KOPT-K1 (cell line): ENCODE results near the gene KRT1.

ENCODE experiments used
- H3K27ac ChIP-seq: fragments of 200-600 bp; sonication (generic); 2 replicates; pipeline ENCODE4 v1.5.1; 2016; ENCODE audit warnings: antibody characterized with exemption, mild to moderate bottlenecking, low read depth, low read length; ENCODE audit not compliant: poor library complexity, severe bottlenecking
- H3K36me3 ChIP-seq: fragments of 200-600 bp; sonication (generic); 2 replicates; pipeline ENCODE4 v1.5.1; 2017; ENCODE audit warnings: antibody characterized with exemption, mild to moderate bottlenecking, low read length, moderate library complexity; ENCODE audit not compliant: insufficient read depth
- H3K9me3 ChIP-seq: fragments of 200-600 bp; sonication (generic); 2 replicates; pipeline ENCODE4 v1.5.1; 2017; ENCODE audit warnings: antibody characterized with exemption, low read length, mild to moderate bottlenecking; ENCODE audit not compliant: insufficient read depth, poor library complexity, severe bottlenecking

The KRT1 gene

DNA sequence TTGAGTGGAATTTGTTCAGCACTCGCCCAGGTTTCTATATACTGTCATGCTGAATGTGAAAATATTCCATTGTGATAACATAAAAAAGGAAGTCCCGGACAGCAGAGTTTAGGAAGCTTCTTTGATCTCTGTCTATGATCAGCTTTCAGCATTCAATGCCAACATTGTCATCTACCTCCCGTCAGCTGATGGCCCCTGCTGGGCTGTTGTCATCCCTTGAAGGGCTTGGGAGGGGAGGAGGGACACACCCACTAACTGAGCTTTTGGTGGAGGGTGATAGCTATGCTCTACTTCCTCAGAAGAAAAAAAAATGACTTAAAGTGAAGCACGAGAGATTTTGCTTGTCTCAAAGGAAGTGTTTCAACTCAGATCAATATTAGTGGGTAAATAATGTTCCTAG, 27.8 kb upstream of the KRT1 start:
- Histone ChIP-seq H3K27ac (no peak overlapping the region), H3K36me3 (no peaks in the 10 kb centered on the region), H3K9me3 (no peaks in the 10 kb centered on the region)

- no peak overlapping the region for H3K27ac ChIP-seq
- no peaks in the 10 kb centered on the region for H3K36me3 ChIP-seq
- H3K9me3 ChIP-seq, result no peaks in the 10 kb centered on the region
Measured at GRCh38 chr12:52704464-52704863, 24.3 kb upstream of the KRT1 start.

GRCh38 chr12:52703878-52704277, 23.7 kb upstream of the KRT1 start:
- H3K9me3 ChIP-seq, result no peaks in the 10 kb centered on the region
- H3K27ac ChIP-seq, result no peak overlapping the region
- no peaks in the 10 kb centered on the region for H3K36me3 ChIP-seq

DNA sequence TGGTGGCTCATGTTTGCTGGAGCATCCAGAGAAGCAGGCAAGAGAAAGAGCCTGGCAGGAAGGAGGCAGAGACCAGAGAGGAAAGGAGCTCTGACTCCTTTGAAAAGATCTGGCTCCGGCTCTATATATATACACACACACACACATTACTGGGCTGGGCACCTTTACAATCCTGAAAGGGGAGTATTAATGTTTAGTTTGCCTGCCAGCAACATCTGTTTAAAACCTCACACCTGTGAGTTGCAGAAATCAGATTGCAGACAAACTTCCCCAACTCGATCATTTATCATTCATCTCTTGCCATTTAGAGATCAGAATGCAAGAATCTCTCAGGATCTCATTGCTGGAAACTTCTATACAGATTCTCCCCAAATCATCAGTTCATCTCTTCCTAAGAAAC, 23.2 kb upstream of the KRT1 start, which contains the start of gene KRT77:
Gene KRT77, minus strand, starts transcription at position 101 of the 400 bp plus-strand sequence. Its CDS starts 90 bp downstream, at position 11.
- Histone ChIP-seq H3K9me3 (no peaks in the 10 kb centered on the region), H3K27ac (no peak within 1 kb of the TSS), H3K36me3 (no peaks in the 10 kb centered on the region)

DNA sequence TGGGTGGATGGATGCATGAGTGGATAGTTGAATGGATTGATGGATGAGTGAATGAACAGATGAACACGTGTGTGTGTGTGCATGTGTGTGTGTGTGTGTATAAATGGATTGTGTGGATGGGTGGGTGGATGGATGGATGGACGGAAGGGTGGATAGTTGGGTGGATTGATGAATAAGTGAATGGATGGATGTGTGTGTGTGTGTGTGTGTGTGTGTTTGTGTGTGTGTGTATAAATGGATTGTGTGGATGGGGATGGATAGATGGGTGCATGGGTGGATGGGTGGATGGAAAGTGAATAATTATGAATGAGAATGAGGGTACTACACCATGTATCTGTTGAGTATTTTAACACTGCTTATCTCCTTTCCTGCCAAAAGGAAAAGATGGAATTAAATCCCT, 22.1 kb upstream of the KRT1 start:
- no peaks in the 10 kb centered on the region for H3K9me3 ChIP-seq
- no peaks in the 10 kb centered on the region for H3K36me3 ChIP-seq
- no peak overlapping the region for H3K27ac ChIP-seq

- Histone ChIP-seq H3K9me3 (no peaks in the 10 kb centered on the region), H3K27ac (no peak overlapping the region), H3K36me3 (no peaks in the 10 kb centered on the region)
Measured at GRCh38 chr12:52701281-52701680, 21.1 kb upstream of the KRT1 start.

GRCh38 chr12:52699960-52700359, 19.8 kb upstream of the KRT1 start:
- H3K9me3 ChIP-seq, result no peaks in the 10 kb centered on the region
- no peaks in the 10 kb centered on the region for H3K36me3 ChIP-seq
- H3K27ac ChIP-seq, result no peak overlapping the region

DNA sequence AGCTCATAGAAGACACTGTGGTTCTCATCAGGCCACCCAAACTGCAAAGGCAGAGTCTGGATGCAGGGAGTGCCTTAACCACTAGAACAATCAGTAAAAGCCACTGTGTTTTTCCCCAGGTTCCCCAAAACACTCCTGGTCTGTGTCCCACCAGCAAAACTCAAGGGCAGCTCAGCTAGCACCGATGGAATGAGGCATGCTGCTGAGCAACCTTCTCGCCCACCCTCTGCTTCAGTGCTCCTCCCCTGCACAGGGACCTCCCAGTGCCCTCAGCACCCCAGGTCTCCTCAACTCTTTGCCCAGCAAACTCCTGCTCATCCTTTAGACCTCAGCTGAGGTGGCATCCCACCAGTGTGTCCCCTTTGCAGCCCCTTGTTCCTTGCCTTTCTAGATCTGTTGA, 19.2 kb upstream of the KRT1 start:
- H3K9me3 ChIP-seq, result no peaks in the 10 kb centered on the region

GRCh38 chr12:52698651-52699340, 18.6 kb upstream of the KRT1 start:
- H3K9me3 ChIP-seq, result no peaks in the 10 kb centered on the region
- H3K27ac ChIP-seq, result no peak overlapping the region
- H3K36me3 ChIP-seq, result no peaks in the 10 kb centered on the region

More for the DNA sequence above, 19.2 kb upstream of the KRT1 start:
- Histone ChIP-seq H3K27ac (no peak overlapping the region), H3K36me3 (no peaks in the 10 kb centered on the region)

DNA sequence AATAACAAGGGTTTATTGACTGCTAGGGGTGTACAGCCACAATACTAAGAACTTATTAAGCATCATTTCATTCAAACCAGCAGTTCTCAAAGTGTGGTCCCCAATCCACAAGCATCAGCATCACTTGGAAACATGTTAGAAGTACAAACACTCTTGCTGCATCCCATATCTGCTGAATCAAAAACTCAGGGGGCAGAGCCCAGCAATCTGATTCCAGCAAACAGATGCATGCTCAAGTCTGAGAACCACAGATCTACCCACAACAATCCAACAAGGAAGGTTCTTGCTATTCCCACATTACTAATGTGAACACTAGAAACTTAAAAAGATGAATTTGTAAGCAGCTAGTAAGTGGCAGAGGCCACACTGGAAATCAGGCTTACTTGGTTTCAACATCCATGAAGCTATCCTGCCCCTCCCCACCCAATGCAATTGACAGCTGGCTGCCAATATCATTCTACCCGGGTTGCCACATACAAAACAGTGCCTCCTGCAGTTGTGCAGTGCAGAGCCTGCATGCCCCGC, 16.9 kb upstream of the KRT1 start:
- Histone ChIP-seq H3K9me3 (no peaks in the 10 kb centered on the region), H3K27ac (no peak overlapping the region), H3K36me3 (no peaks in the 10 kb centered on the region)

- no peaks in the 10 kb centered on the region for H3K36me3 ChIP-seq
- H3K27ac ChIP-seq, result no peak overlapping the region
- no peaks in the 10 kb centered on the region for H3K9me3 ChIP-seq
Measured at GRCh38 chr12:52696588-52696987, 16.4 kb upstream of the KRT1 start.

- Histone ChIP-seq H3K36me3 (no peaks in the 10 kb centered on the region), H3K27ac (no peak overlapping the region), H3K9me3 (no peaks in the 10 kb centered on the region)
Measured at GRCh38 chr12:52695039-52695438, 14.8 kb upstream of the KRT1 start.

DNA sequence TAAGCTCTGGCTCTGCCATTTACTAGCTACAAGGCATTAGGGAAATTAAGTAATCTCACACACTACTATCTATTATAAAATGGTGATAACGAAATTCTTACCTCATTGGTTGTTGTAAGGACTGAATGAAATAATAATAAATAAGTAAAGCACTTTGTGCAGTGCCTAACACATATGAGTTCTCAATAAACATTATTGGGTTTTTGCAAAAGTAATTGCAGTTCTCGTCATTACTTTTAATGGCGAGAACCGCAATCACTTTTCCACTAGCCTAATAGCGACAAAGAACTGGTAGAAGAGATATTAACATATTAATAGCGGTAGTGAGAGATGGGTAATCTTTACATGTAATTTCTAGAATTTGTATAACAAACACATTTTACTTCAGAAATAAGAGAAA, 13.9 kb upstream of the KRT1 start:
- Histone ChIP-seq H3K9me3 (no peaks in the 10 kb centered on the region), H3K36me3 (no peaks in the 10 kb centered on the region), H3K27ac (no peak overlapping the region)

- Histone ChIP-seq H3K36me3 (no peaks in the 10 kb centered on the region), H3K27ac (no peak overlapping the region), H3K9me3 (no peaks in the 10 kb centered on the region)
Measured at GRCh38 chr12:52693261-52693660, 13.1 kb upstream of the KRT1 start.

DNA sequence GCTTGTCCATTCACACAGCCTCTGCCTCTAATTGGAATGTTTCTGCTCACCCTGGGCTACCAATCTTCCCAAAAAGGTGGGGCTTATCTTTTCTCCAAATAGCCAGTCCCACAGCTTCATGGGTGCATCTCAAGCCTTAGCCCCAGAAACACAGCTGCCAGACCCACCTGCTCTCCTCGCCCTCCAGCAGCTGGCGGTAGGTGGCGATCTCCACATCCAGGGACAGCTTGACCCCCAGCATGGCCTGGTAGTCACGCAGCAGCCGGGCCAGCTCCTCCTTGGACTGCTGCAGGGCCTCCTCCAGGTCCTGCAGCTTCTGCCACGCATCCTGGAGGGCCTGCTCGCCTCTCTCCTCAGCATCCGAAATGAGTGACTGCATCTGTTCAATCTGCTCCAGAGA, 12.0 kb upstream of the KRT1 start:
- H3K27ac ChIP-seq, result no peak overlapping the region
- H3K36me3 ChIP-seq, result no peaks in the 10 kb centered on the region
- no peaks in the 10 kb centered on the region for H3K9me3 ChIP-seq

DNA sequence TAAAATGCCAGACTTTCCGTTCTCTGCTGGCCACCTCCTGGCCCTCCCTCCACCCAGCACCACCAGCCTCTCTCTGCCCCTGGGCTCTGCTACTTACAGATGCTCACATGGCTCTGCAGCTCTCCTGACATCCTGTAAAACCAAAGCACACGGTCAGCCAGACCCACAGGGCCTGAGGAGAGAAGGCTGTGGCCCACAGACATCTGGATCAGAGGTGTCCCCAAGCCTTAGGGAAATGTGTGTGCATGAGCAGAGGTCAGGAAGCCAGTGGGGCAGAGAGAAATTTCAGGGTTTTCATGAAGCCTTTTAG, 11.6 kb upstream of the KRT1 start:
- H3K9me3 ChIP-seq, result no peaks in the 10 kb centered on the region
- no peaks in the 10 kb centered on the region for H3K36me3 ChIP-seq
- no peak overlapping the region for H3K27ac ChIP-seq
